Endothelial cell of hepatic sinusoid (primary cell): ENCODE data around the gene IFNLR1.

Source experiments
- in situ Hi-C: cut with HindIII; loops from 2 replicates; pipeline ENCODE4 v1.10.0; 2017; ENCODE audit warnings: low sequenced_read_pairs

The IFNLR1 gene

DNA sequence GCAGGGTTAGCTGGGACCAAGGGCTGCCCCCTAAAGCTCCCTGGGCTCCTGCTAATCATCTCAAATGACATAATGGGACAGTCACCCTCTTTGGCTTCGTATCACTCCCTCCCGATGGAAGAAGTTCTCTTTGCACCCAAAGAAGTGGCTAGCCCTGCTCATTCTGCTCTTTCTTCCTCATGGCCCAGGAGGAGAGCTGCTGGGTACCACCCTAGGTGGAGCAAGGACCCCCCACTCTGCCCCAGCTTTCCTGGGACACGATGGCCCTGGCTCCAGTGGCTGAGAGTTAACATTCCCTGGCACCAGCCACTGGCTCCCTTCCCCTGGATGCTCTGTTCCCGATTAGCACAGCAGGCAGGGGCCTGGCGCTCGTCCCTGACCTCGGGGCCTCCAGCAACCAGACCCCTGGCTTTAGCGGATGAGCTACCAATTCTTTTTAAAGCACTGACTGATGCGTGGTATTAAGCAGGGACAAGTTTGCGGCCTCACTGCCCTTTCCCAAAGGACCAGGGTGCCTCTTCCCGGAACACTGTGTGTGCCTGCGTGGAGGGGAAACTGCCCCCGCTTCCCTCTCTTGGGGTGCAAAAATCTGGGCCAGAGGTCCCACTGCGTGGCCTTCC lies 76.3 kb downstream of the IFNLR1 start:
- in situ Hi-C loops: no loop called here

DNA sequence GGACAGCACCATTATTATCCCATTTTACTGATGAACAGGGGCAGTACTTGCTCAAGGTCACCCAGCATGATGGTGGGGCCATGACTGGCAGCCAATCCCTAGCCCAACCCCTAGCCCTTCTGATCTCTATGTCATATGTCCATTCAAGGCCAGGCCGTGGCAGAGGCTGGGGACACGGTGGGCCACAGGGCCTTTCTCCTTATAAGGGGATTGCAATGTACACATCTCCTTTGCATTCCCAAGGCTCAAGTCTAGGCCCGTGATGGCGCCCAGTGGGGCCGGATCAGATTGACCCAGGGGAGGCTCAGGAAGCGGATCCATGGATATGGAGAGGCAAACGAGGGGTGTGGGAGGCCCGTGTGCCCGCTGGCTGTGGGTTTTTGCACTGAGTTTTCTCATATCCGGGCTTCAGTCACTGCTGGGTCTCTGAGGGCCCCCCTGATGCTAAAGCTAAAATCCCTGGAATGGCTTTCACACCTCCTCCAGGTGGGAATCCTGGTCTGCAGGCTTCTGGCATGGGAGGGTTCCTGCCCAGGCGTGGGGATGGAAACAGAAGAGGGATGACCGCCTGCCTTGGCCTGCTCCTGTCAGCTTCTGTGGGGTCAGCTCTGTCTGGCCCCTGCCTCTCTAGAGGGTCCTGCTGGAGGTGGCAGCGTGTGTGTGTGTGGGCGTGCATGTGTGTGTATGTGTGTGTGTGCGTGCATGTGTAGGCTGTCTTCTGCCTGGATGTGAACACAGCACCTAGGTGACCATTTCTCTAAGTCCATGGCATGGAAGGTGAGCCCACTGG lies 77.2 kb downstream of the IFNLR1 start:
- in situ Hi-C loops: no loop called here

DNA sequence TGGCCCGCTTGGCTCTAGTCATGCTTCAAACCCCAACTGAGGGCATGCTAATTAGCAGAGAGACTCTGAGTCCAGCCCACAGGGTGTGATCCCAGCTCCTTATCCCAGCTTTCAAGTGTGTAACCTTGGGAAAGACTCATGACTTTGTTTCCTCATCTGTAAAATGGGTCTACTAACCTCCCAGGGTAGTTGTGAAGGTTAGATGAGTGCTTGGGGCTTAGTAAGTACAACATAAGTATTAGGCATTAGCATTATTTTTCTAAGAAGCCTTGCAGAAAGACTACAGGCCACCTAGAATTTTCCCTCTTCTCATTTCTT lies 78.0 kb downstream of the IFNLR1 start:
- in situ Hi-C loops: no loop called here

DNA sequence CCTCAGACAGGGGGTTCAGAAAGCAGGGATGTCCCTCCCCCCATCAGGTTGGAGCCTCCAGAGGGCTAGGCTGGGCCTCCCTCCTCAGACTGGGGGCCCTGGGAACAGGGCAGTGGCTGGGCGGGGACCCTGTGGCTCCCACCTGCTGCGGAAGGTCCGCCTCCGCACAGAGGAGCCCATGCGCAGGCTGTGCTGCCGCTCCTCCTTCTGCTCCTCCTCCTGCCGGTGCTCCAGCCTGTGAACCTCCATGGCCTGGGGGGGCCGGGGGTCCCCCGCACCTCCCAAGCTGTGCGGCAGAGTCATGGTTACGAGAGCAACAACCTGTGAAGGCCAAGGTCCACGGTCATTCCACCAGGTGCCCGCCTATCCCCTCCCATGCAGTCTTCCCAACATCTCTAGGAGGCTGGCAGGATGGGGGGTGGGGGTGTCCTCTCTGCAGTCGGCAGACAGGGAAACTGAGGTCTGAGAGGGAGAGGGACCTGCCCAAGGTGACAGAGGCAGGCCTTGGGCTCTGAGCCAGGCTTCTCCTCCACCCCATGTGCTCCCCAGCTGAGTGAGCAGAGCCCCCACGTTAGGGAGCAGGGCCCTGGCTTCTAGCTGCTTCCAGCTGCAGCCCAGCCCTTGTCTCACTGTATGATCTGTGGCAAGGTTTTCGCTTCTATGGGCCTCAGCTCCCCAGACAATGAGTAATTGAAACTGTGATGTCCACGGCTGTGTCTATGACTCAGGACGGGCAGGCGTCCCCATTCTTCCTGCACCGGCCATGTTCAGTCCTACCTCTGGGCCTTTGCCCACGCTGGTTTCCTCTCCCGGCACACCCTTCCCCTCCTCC lies 78.5 kb downstream of the IFNLR1 start:
- in situ Hi-C loops: no loop called here

DNA sequence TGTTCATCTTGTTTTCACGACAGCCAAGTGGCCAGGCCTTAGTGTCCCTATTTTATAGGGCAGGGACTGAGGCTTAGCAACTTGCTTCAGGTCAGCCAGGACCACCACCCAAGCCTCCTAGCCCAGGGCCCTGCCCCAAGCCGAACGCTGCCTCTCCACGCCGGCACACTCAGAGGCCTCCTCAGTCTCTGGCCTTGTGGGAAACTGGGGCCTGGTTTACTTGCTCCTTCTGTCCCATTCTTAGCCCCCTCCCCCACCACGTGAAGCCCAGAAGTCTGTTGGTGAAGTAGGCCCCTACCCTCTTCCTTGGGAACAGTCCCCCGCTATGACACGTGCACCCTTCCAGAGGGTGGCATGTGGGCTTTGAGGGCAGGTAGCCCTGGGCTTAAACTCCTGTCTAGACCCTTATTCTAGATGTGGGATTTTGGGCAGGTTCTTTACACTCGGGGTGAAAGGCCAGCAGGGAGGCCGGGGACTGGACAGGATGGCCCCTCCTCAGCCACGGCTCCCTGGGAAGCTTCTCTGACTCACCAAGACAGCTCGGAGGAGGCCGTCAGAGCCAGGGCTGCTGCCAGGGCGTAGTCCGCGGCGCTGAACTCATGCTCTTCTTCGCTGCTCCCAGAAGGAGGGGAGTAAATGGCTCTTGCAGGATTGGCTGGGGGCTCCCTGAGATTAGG lies 79.5 kb downstream of the IFNLR1 start:
- in situ Hi-C loops: no loop called here

DNA sequence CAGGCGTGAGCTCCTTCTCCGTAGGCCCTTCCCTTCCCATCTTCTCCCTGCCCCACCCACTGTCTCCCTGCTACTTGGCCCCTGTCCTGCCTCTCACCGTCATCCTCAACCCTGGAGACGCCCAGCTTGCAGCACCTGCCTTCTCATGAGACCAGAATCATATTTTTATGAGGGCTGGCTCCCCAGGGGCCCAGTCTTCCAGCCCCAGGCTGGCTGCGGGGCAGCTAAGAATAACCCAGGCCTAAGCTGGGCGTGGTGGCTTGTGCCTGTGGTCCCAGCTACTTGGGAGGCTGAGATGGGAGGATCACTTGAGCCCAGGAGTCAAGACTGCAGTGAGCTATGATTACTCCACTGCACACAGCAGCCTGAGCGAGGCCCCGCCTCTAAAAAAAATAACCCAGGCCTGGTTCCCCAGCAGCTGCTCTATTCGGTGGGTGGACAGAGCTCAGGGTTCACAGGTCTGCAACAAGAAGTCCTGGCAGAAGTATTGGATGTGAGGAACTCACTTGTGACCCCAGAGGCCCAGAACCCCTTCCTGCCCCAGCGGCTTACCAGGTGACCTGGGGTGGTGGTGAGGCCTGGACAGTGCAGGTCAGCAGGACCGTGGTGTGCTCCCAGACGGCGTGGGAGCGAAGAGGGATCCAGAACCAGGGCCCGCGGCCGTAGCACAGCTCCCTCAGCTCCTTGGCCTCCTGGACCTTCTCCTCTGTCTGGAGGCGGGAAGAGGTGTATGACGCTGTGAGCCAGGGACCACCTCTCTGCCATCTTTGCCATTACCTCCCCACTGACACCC lies 81.5 kb downstream of the IFNLR1 start:
- in situ Hi-C loops: no loop called here

DNA sequence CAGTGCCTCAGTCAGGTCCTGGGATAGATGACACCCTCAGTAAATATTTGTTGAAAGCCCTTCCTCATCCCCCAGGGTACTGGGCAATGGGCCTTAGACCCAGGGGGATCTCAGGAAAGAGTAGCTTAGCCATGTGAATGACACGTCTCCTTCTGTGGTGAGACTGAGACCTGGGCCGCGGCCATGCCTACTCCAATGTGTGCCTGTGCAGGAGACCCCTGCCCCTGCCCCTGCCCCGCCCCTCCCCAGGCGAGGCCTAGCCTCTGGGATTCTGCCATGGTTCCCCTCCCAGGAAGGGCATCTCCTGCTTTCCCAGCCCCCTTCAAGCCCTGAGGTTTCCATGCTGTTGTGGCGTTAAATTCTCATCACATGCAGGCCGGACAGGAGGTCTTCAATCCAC lies 82.2 kb downstream of the IFNLR1 start:
- in situ Hi-C loops: no loop called here
